SK-N-MC (cell line): ENCODE measurements around the gene GMPR.

Experiments
- DNase-seq: peaks from one replicate; pipeline ENCODE4 v3.0.0-alpha.2; 2011; ENCODE audit warnings: low read depth, low spot score
- H3K27ac ChIP-seq: fragments of 200-600 bp; sonication (generic); 2 replicates; pipeline ENCODE4 v1.5.1; 2016; ENCODE audit warnings: mixed run types
- H3K36me3 ChIP-seq: fragments of 200-600 bp; sonication (generic); 2 replicates; pipeline ENCODE4 v1.6.1; 2017; ENCODE audit warnings: antibody characterized with exemption, low read length, mixed read lengths; ENCODE audit not compliant: insufficient read depth
- H3K4me3 ChIP-seq: fragments of 200-600 bp; sonication (generic); 2 replicates; pipeline ENCODE4 v1.5.1; 2016
- H3K9ac ChIP-seq: fragments of 200-600 bp; sonication (generic); 2 replicates; pipeline ENCODE4 v1.8.0; 2017; ENCODE audit warnings: mixed run types, mixed read lengths; ENCODE audit not compliant: insufficient read length
- H3K9me3 ChIP-seq: fragments of 200-600 bp; sonication (generic); 2 replicates; pipeline ENCODE4 v1.6.1; 2017; ENCODE audit warnings: low read depth, mild to moderate bottlenecking, antibody characterized with exemption, low read length, moderate library complexity, mixed read lengths
- EZH2 ChIP-seq: fragments of 200-600 bp; sonication (generic); IDR thresholded peaks from one replicate; pipeline ENCODE4 v1.6.1; 2017; ENCODE audit warnings: antibody characterized with exemption
- FOXP2 ChIP-seq: optimal IDR thresholded peaks from 2 replicates; pipeline ENCODE3; 2011; ENCODE audit warnings: mild to moderate bottlenecking, moderate library complexity; ENCODE audit not compliant: insufficient read depth; ENCODE audit errors: extremely low read length, control extremely low read depth
- POLR2AphosphoS5 ChIP-seq: IDR thresholded peaks from 2 replicates; pipeline ENCODE4 v1.6.1; 2012; ENCODE audit warnings: mild to moderate bottlenecking, low read depth, low read length, borderline replicate concordance

Gene GMPR

DNA sequence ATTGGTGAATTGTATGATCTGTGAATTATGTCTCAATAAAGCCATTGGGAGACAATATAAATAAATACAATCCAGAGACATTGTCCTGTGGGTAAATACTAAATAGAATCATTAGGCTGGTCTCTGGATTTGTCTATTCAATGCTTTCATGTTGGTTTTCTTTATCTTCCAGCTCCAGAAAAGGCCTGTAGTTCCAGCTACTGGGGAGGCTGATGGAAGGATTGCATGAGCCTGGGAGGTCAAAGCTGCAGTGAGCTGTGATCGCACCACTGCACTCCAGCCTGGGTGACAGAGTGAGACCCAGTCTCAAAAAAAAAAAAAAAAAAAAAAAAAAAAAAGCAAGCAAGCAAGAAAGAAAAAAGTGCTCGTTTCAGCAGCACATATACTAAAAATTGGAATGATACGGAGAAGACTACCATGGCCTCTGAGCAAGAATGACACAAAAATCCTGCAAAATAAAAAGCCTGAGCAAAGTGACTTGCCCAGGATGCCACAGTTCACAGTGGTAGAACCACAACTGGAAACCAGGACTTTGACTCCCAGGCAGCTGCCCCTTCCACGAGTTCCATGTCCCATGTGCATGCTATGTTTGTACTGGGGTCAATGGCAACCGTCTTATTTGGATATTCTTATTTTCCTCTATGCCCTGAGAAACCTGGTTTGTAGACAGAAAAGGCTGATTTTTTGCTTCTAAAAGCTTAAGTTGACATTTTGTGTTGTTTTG is 33.6 kb upstream of the GMPR start:
- no peak for TF ChIP-seq EZH2
- TF ChIP-seq FOXP2: no peak
- no peak for TF ChIP-seq POLR2AphosphoS5
- H3K27ac ChIP-seq: peak overlapping the region; percentile 62
- no peak overlapping the region for H3K9ac ChIP-seq
- peak overlapping the region; percentile 17; the same call in 1 of the 2 replicates for H3K4me3 ChIP-seq
- H3K36me3 ChIP-seq: no peaks in the 10 kb centered on the region
- H3K9me3 ChIP-seq: no peaks in the 10 kb centered on the region
- DNase-seq: no peak

DNA sequence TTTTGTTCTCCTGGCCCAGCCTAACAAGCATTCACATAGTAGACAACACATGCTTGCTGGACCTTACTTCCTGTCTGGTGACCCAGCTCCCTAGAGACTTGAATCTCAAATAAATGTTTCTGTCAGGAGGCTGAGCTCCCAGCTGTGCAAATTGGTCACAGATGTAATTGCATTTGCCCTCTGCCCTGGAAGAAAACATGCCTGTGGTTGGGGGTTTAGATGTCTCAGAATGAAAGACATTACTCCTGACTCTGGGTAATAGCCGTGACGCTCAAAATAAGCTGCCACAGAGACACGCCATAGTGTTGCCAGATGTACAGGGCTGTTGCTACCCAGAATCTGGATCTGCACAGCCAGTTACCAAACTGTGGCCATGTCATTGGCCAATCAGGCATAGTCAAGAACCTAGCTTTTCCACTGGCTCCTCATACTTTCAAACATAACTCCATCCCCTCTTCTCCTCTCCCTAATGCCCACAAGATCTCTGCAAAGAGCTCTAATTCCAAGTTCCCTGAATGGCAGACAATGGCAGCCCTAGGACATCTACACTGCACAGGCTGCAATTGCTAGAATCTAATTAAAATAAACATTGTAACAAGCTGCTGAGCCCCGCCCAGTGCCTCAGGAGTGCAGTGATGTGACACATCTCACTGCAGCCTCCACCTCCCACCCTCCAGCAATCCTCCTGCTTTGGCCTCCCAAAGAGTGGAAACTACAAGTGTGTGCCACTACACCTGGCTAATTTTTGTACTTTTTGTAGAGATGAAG is 32.8 kb upstream of the GMPR start:
- H3K9ac ChIP-seq: no peak overlapping the region
- TF ChIP-seq POLR2AphosphoS5 (peak; percentile 30; the same call in 1 of the 2 replicates), FOXP2 (peak; percentile 71), EZH2 (no peak)
- H3K9me3 ChIP-seq: no peaks in the 10 kb centered on the region
- peak overlapping the region; percentile 17; the same call in 1 of the 2 replicates for H3K4me3 ChIP-seq
- peak; percentile 35 for DNase-seq
- H3K27ac ChIP-seq: peak overlapping the region; percentile 62
- no peaks in the 10 kb centered on the region for H3K36me3 ChIP-seq

DNA sequence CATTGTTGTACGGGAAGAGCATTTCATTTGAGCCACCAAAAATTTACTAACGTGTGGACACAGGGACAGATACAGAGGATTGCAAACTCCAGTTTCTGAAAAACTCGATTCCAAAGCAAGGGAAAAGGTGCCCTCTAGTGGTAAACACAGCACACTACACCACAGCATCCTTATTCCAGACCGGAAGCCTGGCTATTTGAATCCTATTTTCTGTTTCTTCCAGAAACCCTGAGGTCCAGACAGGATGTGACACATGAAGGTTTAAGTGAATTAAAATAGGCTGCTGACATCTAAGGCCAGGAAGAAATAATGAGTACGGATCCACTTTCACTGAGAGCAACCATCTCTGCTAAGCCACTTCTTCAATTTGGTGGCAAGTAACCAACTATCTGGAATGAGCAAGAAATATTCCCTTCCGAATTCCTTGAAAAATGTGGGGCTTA is 31.8 kb upstream of the GMPR start:
- Histone ChIP-seq H3K9ac (no peak overlapping the region), H3K27ac (no peak overlapping the region), H3K36me3 (no peaks in the 10 kb centered on the region), H3K9me3 (no peaks in the 10 kb centered on the region), H3K4me3 (no peak overlapping the region)
- TF ChIP-seq EZH2: no peak
- TF ChIP-seq POLR2AphosphoS5: no peak
- DNase-seq: peak; percentile 62

DNA sequence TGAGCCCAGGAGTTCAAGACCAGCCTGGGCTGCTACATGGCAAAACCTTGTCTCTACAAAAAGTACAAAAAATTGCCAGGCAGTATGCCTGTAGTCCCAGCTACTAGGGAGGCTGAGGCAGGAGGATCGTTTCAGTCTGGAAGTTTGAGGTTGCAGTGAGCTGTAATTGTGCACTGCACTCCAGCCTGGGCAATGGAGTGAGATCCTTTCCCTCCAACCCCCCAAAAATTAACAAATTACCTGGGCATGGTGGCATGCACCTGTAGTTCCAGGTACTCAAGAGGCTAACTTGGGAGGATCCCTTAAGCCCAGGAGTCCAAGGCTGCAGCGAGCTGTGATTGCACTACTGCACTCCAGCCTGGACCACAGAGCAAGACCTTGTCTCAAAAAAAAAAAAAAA is 29.4 kb upstream of the GMPR start:
- DNase-seq: no peak
- Histone ChIP-seq H3K27ac (no peak overlapping the region), H3K36me3 (no peaks in the 10 kb centered on the region), H3K4me3 (no peak overlapping the region), H3K9ac (no peak overlapping the region), H3K9me3 (no peaks in the 10 kb centered on the region)
- TF ChIP-seq EZH2 (no peak), POLR2AphosphoS5 (no peak), FOXP2 (no peak)

DNA sequence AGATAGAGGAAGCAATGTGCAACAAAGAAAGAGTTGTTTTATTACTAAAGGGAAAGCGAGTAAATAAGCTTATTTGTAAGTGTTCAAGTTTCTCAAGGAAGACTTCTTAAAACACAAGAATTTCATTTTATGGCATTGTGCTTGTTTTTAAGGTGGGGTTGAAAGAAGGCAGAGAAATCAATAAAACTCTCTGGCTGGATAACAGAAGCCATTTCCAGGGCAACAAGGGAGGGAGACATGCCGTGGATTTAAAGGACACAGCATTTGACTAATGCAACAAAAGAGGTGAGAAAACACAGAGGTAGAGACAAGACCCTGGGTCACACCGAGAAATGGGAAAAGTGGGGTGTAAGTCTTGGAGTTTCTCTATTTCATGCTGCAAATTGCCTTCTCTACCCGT is 28.8 kb upstream of the GMPR start:
- no peak overlapping the region for H3K27ac ChIP-seq
- no peak for DNase-seq
- TF ChIP-seq EZH2 (no peak), FOXP2 (no peak), POLR2AphosphoS5 (no peak)
- H3K4me3 ChIP-seq: no peak overlapping the region
- no peaks in the 10 kb centered on the region for H3K9me3 ChIP-seq
- no peaks in the 10 kb centered on the region for H3K36me3 ChIP-seq
- H3K9ac ChIP-seq: no peak overlapping the region

DNA sequence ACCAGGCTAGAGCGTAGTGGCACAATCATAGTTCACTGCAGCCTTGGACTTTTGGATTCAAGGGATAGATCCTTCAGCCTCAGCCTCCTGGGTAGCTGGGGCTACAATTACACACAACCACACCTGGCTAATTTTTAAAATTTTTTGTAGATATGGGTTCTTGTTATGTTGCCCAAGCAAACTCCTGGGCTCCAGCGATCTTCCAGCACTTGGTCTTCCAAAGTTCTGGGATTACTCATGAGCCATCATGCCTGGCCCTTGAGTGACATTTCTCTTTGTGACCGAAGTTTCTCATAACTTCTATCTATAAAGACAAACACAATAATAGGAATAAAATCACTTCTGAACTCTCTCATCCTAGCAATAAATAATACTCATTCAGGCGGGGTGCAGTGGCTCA is 26.1 kb upstream of the GMPR start:
- TF ChIP-seq FOXP2: no peak
- no peak for TF ChIP-seq POLR2AphosphoS5
- TF ChIP-seq EZH2: no peak
- H3K4me3 ChIP-seq: no peak overlapping the region
- no peaks in the 10 kb centered on the region for H3K36me3 ChIP-seq
- H3K27ac ChIP-seq: no peak overlapping the region
- no peak overlapping the region for H3K9ac ChIP-seq
- no peak for DNase-seq
- H3K9me3 ChIP-seq: no peaks in the 10 kb centered on the region

DNA sequence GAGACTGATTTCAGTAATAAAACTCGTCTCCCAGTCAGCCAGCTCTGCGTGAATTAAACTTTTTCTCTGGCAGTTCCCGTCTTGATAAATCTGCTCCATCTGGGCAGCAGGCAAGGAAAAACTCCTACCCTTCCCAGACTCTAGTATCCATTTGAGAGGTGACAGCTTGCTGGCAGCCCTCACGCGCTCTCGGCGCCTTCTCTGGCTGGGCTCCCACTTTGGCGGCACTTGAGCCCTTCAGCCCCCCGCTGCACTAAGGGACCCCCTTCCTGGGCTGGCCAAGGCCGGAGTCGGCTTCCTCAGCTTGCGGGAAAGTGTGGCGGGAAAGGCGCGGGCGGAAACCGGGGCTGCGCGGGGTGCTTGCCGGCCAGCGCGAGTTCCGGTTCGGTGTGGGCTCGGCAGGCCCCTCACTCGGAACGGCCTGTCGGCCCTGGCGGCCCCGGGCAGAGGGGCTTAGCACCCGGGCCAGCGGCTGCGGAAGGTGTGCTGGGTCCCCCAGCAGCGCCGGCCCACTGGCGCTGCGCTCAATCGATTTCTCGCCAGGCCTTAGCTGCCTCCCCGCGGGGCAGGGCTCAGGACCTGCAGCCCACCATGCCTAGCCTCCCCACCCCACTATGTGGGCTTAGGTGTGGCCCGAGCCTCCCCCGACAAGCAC is 21.8 kb upstream of the GMPR start:
- Histone ChIP-seq H3K4me3 (no peak overlapping the region), H3K36me3 (no peaks in the 10 kb centered on the region), H3K9me3 (no peaks in the 10 kb centered on the region), H3K9ac (no peak overlapping the region), H3K27ac (no peak overlapping the region)
- DNase-seq: no peak
- TF ChIP-seq POLR2AphosphoS5 (no peak), FOXP2 (no peak), EZH2 (no peak)

DNA sequence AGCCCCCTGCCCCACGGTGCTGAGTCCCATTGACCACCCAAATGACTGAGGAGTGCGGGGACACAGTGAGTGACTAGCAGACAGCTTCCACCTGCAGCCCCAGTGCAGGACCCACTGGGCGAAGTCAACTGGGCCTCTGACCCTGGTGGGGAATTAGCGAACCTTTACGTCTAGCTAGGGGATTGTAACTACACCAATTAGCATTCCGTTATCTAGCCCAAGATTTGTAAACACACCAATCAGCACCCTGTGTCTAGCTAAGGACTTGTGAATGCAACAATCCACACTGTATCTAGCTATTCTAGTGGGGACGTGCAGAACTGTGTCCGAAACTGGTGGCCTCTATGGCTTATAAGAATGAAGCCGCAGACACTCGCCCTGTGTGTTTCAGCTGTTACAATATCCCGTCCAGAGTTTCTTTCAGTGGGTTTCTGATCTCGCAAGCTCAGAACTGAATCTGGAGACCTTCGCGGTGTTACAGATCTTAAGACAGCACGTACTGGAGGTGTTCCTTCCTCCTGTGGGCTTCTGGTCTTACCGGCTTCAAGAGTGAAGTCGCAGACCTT is 21.1 kb upstream of the GMPR start:
- no peak for DNase-seq
- Histone ChIP-seq H3K9me3 (no peaks in the 10 kb centered on the region), H3K36me3 (no peaks in the 10 kb centered on the region)

More for the DNA sequence above, 21.1 kb upstream of the GMPR start:
- H3K4me3 ChIP-seq: no peak overlapping the region
- H3K9ac ChIP-seq: no peak overlapping the region
- no peak overlapping the region for H3K27ac ChIP-seq
- TF ChIP-seq EZH2 (no peak), FOXP2 (no peak), POLR2AphosphoS5 (no peak)
